NK-92 (cell line): ENCODE results near the gene FBXO41.

Experiments used
- DNase-seq: peaks from one replicate; lab custom pipeline; 2025; ENCODE audit not compliant: unreplicated experiment; lab: John Stamatoyannopoulos, UW

The FBXO41 gene

DNA sequence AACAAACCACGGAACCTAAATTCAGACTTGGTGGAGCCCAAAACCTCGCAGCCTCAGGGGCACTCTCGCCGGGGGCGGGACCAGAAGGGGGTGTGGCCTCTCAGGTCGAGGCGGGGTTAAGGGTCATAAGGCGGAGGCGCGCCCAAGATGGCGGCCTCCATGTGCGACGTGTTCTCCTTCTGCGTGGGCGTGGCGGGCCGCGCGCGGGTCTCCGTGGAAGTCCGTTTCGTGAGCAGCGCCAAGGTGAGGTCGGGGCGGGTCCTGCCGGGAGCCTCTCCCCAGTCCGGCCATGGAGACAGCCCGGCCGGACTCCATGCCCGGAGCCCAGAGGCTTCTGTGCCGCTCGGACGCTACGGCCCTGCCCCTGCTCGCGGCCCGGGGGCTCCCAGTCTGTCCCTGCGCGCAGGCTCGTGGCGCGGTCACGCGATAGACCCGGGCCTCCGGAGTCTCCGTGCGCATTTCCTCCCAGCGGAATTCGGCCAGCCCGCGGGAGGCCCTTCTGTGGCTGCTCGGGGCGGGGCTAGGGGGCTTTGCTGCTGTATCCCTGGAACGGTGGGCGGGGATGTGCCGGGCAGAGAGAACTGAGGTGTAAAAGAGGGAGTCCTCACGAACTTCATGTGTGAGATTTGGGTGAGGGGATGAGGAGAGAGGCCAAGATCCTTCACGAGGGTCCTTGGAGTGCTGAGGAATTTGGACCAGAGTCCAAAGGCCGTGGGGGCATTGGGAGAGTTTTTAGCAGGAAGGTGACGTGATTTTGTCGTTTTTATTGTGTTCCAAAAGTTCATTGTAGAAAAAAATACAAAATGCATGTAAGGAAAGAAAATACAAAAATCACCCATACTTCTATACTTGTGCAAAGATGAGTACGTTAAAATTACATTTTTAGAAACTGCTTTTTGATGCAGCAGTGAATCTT, 69.9 kb downstream of the FBXO41 start, which contains the start of gene SMYD5:
TSS of gene SMYD5 (plus strand) at position 126 of the 916 bp plus-strand sequence. CDS start at position 148, 22 bp downstream.
- peak; percentile 20 for DNase-seq

GRCh38 chr2:73212448-73213176, 71.7 kb downstream of the FBXO41 start:
- DNase-seq = peak; percentile 8

- no peak for DNase-seq
Measured at GRCh38 chr2:73212098-73212447, 72.2 kb downstream of the FBXO41 start.

- no peak for DNase-seq
Measured at GRCh38 chr2:73210696-73211095, 73.6 kb downstream of the FBXO41 start.

GRCh38 chr2:73210019-73210418, 74.3 kb downstream of the FBXO41 start:
- no peak for DNase-seq

DNA sequence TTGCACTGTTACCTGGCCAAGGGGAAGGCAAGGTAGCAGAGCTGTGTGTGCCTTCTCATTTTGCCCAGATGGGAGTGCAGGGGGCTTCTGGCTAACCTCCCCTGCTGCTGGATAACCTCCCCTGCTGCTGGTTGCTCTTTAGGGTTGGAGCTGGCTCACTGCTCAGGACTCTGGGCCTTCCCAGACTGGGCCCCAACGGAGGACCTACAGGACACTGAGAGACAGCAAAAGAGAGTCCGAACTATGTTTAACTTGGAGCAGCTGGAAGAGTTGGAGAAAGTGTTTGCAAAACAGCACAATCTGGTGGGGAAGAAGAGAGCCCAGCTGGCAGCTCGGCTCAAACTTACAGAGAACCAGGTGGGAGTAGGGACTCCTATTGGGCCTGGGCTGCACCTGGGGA, 76.0 kb downstream of the FBXO41 start:
- no peak for DNase-seq

DNA sequence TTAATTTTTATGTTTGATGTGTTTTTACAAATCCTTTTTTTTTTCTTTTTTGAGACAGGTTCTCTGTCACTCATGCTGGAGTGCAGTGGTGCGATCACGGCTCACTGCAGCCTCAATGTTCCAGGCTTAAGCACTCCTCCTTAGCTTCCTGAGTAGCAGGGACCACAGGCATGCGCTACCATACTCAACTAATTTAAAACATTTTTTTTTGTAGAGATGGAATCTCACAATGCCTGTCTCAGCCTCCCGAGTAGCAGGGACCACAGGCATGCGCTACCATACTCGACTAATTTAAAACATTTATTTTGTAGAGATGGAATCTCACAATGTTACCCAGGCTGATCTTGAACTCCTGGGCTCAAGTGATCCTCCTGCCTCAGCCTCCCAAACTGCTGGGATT, 78.7 kb downstream of the FBXO41 start:
- DNase-seq = no peak
